H9 (cell line): ENCODE data around the gene CHL1. TPM values are rescaled to one million over a fixed set of nuclear protein-coding genes. Genes with fewer than 3 reads are reported as not detected.
"Not testable (repeated sequence)": the region's sequence is repeated elsewhere in the genome, so short reads cannot be mapped to it uniquely, and the experiment has no call there.

Source experiments
- DNase-seq: peaks from one replicate; pipeline ENCODE4 v3.0.0-alpha.2; 2017
- H2AFZ ChIP-seq: one replicate; pipeline ENCODE4 v1.6.1; 2013; ENCODE audit warnings: mild to moderate bottlenecking, low read length, control low read depth, moderate library complexity
- H2AK5ac ChIP-seq: 2 replicates; pipeline ENCODE4 v1.6.1; 2013; ENCODE audit warnings: low read length, control low read depth, mixed read lengths; ENCODE audit not compliant: insufficient read length
- H2BK120ac ChIP-seq: one replicate; pipeline ENCODE4 v1.6.1; 2013; ENCODE audit warnings: low read depth, mild to moderate bottlenecking, low read length, control low read depth, inconsistent platforms; ENCODE audit not compliant: poor library complexity, severe bottlenecking
- H2BK12ac ChIP-seq: 2 replicates; pipeline ENCODE4 v1.6.1; 2013; ENCODE audit warnings: low read length, control low read depth, mixed read lengths, low read depth; ENCODE audit not compliant: insufficient read length
- H2BK15ac ChIP-seq: 2 replicates; pipeline ENCODE4 v1.6.1; 2013; ENCODE audit warnings: low read depth, low read length, control low read depth
- H2BK20ac ChIP-seq: one replicate; pipeline ENCODE4 v1.6.1; 2013; ENCODE audit warnings: low read depth, mild to moderate bottlenecking, low read length, control low read depth, inconsistent platforms; ENCODE audit not compliant: poor library complexity, severe bottlenecking
- H2BK5ac ChIP-seq: 2 replicates; pipeline ENCODE4 v1.6.1; 2013; ENCODE audit warnings: low read length, control low read depth, mixed read lengths; ENCODE audit not compliant: insufficient read length
- H3K14ac ChIP-seq: 2 replicates; pipeline ENCODE4 v1.6.1; 2013; ENCODE audit warnings: low read length, control low read depth; ENCODE audit not compliant: insufficient read depth
- H3K18ac ChIP-seq: 2 replicates; pipeline ENCODE4 v1.6.1; 2013; ENCODE audit warnings: low read depth, mild to moderate bottlenecking, mixed read lengths, low read length, control low read depth; ENCODE audit not compliant: insufficient read length
- H3K23ac ChIP-seq: 2 replicates; pipeline ENCODE4 v1.6.1; 2013; ENCODE audit warnings: low read length, control low read depth, mixed read lengths, low read depth; ENCODE audit not compliant: insufficient read length
- H3K23me2 ChIP-seq: 2 replicates; pipeline ENCODE4 v1.6.1; 2013; ENCODE audit warnings: low read depth, mild to moderate bottlenecking, mixed read lengths, low read length, control low read depth; ENCODE audit not compliant: insufficient read length, poor library complexity, severe bottlenecking
- H3K27ac ChIP-seq: 2 replicates; pipeline ENCODE4 v1.5.1; 2013; ENCODE audit warnings: low read length, control low read depth, mixed read lengths, low read depth; ENCODE audit not compliant: insufficient read length
- H3K27me3 ChIP-seq: 2 replicates; pipeline ENCODE4 v1.6.1; 2013; ENCODE audit warnings: low read length, control low read depth, inconsistent platforms; ENCODE audit not compliant: insufficient read depth
- H3K4ac ChIP-seq: 2 replicates; pipeline ENCODE4 v1.6.1; 2013; ENCODE audit warnings: low read depth, mild to moderate bottlenecking, control low read depth, inconsistent platforms, low read length, moderate library complexity
- H3K4me1 ChIP-seq: 2 replicates; pipeline ENCODE4 v1.6.1; 2013; ENCODE audit warnings: low read length, control low read depth, inconsistent platforms; ENCODE audit not compliant: insufficient read depth
- H3K4me2 ChIP-seq: 2 replicates; pipeline ENCODE4 v1.6.1; 2013; ENCODE audit warnings: low read length, control low read depth, mixed read lengths; ENCODE audit not compliant: insufficient read length, insufficient read depth
- H3K56ac ChIP-seq: 2 replicates; pipeline ENCODE4 v1.6.1; 2013; ENCODE audit warnings: low read depth, mild to moderate bottlenecking, mixed read lengths, low read length, control low read depth; ENCODE audit not compliant: insufficient read length
- H3K79me1 ChIP-seq: 2 replicates; pipeline ENCODE4 v1.6.1; 2013; ENCODE audit warnings: low read depth, mild to moderate bottlenecking, moderate library complexity, low read length, control low read depth, inconsistent platforms; ENCODE audit not compliant: insufficient read depth, poor library complexity, severe bottlenecking
- H3K79me2 ChIP-seq: 2 replicates; pipeline ENCODE4 v1.6.1; 2013; ENCODE audit warnings: low read length, control low read depth, inconsistent platforms; ENCODE audit not compliant: insufficient read depth
- H3K9ac ChIP-seq: 2 replicates; pipeline ENCODE4 v1.6.1; 2013; ENCODE audit warnings: low read length, control low read depth, mixed read lengths; ENCODE audit not compliant: insufficient read length; ENCODE audit errors: extremely low read depth
- H3K9me3 ChIP-seq: one replicate; pipeline ENCODE4 v1.6.1; 2013; ENCODE audit warnings: low read depth, low read length, inconsistent platforms; ENCODE audit not compliant: control insufficient read depth
- H3T11ph ChIP-seq: one replicate; pipeline ENCODE4 v1.6.1; 2013; ENCODE audit warnings: mild to moderate bottlenecking, low read length, control low read depth, inconsistent platforms
- H4K20me1 ChIP-seq: one replicate; pipeline ENCODE4 v1.6.1; 2013; ENCODE audit not compliant: control insufficient read depth, insufficient read length, insufficient read depth
- H4K5ac ChIP-seq: 2 replicates; pipeline ENCODE4 v1.6.1; 2013; ENCODE audit warnings: low read depth, mild to moderate bottlenecking, mixed read lengths, low read length, control low read depth; ENCODE audit not compliant: insufficient read length
- H4K8ac ChIP-seq: replicated peaks from 2 replicates; pipeline ENCODE4 v1.6.1; 2013; ENCODE audit warnings: low read length, control low read depth, mixed read lengths, low read depth; ENCODE audit not compliant: insufficient read length
- H4K91ac ChIP-seq: 2 replicates; pipeline ENCODE4 v1.6.1; 2013; ENCODE audit warnings: low read depth, mild to moderate bottlenecking, moderate library complexity, mixed read lengths, low read length, control low read depth; ENCODE audit not compliant: insufficient read length
- H3K27ac Mint-ChIP-seq, 3 experiments: 2 replicates in 2 of 3; 3 replicates in 1 of 3; pipeline ENCODE4 v1.8.0; 2020 to 2021; ENCODE audit warnings: mixed read lengths in 3 of 3, mild to moderate bottlenecking in 1 of 3, moderate library complexity in 1 of 3
- H3K27me3 Mint-ChIP-seq: 2 replicates; pipeline ENCODE4 v1.8.0; 2021; ENCODE audit warnings: low read depth, mild to moderate bottlenecking, moderate library complexity, mixed read lengths
- H3K36me3 Mint-ChIP-seq, 3 experiments: 2 replicates in 2 of 3; 3 replicates in 1 of 3; pipeline ENCODE4 v1.8.0; 2020 to 2021; ENCODE audit warnings: low read depth in 3 of 3, mixed read lengths in 3 of 3; ENCODE audit not compliant: insufficient read depth in 1 of 3
- H3K4me1 Mint-ChIP-seq, 2 experiments: 2 replicates each; pipeline ENCODE4 v1.8.0; 2020; ENCODE audit warnings: mixed read lengths in 2 of 2
- H3K4me3 Mint-ChIP-seq, 2 experiments: 2 replicates in 1 of 2; 3 replicates in 1 of 2; pipeline ENCODE4 v1.8.0; 2020 to 2021; ENCODE audit warnings: mild to moderate bottlenecking in 2 of 2, mixed read lengths in 2 of 2, moderate library complexity in 1 of 2
- H3K9me3 Mint-ChIP-seq, 2 experiments: 2 replicates in 1 of 2; 3 replicates in 1 of 2; pipeline ENCODE4 v1.8.0; 2020; ENCODE audit warnings: mild to moderate bottlenecking in 2 of 2, mixed read lengths in 2 of 2, moderate library complexity in 1 of 2
- WGBS: extraction: QIAGEN DNeasy Blood & Tissue Kit; methylation state at CpG from one replicate; pipeline ENCODE4 v1.1.7; 2013; ENCODE audit warnings: missing lambda C conversion rate, low lambda C conversion rate, mixed read lengths; ENCODE audit not compliant: insufficient read length; ENCODE audit errors: extremely low coverage; 5-methylcytosine and 5-hydroxymethylcytosine counted together
- total RNA-seq: library from RNA; stranded (reverse); gene quantifications from 2 replicates; pipeline ENCODE4 v1.2.1, GENCODE V29; 2021
- TF ChIP-seq, protein P1 (sequence below): fragments of 200-600 bp; sonication (generic); conservative IDR thresholded peaks from 3 replicates; pipeline ENCODE4 v1.8.0; 2021; ENCODE audit warnings: antibody characterized with exemption, mild to moderate bottlenecking

Gene CHL1
- total RNA-seq, 1 experiment from 2014 or later = not detected

DNA sequence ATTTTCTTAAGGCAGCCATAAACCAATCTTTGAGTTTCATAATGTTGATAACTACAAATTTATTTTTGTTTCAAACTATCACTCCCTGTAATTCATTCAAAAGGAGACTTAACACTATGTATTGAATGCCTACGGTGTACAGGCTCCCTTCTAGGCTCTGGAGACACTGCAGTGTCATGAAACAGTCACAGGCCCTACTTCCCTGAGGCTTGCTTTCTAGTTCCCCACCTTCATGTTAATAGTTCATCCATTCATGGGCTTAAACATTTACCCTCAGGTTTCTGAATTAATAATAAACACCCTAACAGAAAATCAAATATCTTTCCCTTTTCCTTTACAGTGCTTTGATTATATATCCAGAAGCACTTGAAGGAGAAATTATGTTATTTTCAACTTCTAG lies 168.7 kb downstream of the CHL1 start:
- no peaks in the 10 kb centered on the region for H3K4me1 ChIP-seq
- Mint-ChIP-seq H3K27me3 (peaks cover 6% of the 10 kb centered on the region), H3K36me3 (peaks cover 2 to 5% (median 4%) of the 10 kb centered on the region in 3 experiments; a peak in 4 of 7 replicates), H3K4me1 (no peaks in the 10 kb centered on the region), H3K9me3 (peaks cover 17 to 19% of the 10 kb centered on the region in 2 experiments), H3K27ac (no peak overlapping the region), H3K4me3 (no peak overlapping the region)
- no peak overlapping the region for H3K4me2 ChIP-seq
- H2BK15ac ChIP-seq = no peak overlapping the region
- H3K9ac ChIP-seq = no peak overlapping the region
- no peak overlapping the region for H3K27ac ChIP-seq
- H3K23ac ChIP-seq = no peak overlapping the region
- no peak overlapping the region for H3K18ac ChIP-seq
- H3K9me3 ChIP-seq = no peaks in the 10 kb centered on the region
- H4K91ac ChIP-seq = no peak overlapping the region
- H2AFZ ChIP-seq = no peak overlapping the region
- no CpG with 5 or more reads among the region's 1 CpG for WGBS
- H3K14ac ChIP-seq = no peak overlapping the region
- no peaks in the 10 kb centered on the region for H3K27me3 ChIP-seq
- no peaks in the 10 kb centered on the region for H3K79me1 ChIP-seq
- H3K4ac ChIP-seq = no peak overlapping the region
- no peak overlapping the region for H2AK5ac ChIP-seq
- no peak overlapping the region for H2BK120ac ChIP-seq
- H3K56ac ChIP-seq = no peak overlapping the region
- H3K79me2 ChIP-seq = no peaks in the 10 kb centered on the region
- H2BK12ac ChIP-seq = no peak overlapping the region
- no peak for DNase-seq
- TF ChIP-seq, protein P1, sequence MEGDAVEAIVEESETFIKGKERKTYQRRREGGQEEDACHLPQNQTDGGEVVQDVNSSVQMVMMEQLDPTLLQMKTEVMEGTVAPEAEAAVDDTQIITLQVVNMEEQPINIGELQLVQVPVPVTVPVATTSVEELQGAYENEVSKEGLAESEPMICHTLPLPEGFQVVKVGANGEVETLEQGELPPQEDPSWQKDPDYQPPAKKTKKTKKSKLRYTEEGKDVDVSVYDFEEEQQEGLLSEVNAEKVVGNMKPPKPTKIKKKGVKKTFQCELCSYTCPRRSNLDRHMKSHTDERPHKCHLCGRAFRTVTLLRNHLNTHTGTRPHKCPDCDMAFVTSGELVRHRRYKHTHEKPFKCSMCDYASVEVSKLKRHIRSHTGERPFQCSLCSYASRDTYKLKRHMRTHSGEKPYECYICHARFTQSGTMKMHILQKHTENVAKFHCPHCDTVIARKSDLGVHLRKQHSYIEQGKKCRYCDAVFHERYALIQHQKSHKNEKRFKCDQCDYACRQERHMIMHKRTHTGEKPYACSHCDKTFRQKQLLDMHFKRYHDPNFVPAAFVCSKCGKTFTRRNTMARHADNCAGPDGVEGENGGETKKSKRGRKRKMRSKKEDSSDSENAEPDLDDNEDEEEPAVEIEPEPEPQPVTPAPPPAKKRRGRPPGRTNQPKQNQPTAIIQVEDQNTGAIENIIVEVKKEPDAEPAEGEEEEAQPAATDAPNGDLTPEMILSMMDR = no peak
- no peak overlapping the region for H4K8ac ChIP-seq
- no peak overlapping the region for H2BK20ac ChIP-seq
- no peak overlapping the region for H3T11ph ChIP-seq
- H2BK5ac ChIP-seq = no peak overlapping the region
- no peak overlapping the region for H4K5ac ChIP-seq
- H3K23me2 ChIP-seq = no peaks in the 10 kb centered on the region
- H4K20me1 ChIP-seq = no peaks in the 10 kb centered on the region

DNA sequence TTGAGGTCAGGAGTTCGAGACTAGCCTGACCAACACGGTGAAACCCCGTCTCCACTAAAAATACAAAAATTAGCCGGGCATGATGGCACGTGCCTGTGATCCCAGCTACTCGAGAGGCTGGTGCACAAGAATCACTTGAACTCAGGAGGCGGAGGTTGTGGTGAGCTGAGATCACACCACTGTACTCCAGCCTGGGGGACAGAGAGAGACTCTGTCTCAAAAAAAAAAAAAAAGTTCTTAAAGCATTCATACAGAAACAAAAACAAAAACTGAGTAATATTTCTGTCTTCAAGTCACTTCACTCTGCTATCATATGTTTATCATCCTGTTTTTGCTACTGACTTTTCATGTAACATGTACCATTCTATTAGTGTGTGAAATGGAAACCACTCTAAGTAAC lies 169.7 kb downstream of the CHL1 start:
- not testable (repeated sequence) for H3K18ac ChIP-seq, H3K4me3 Mint-ChIP-seq, H3K27me3 Mint-ChIP-seq, H2BK5ac ChIP-seq, H2AK5ac ChIP-seq, DNase-seq, H3K4me1 ChIP-seq, H3K27me3 ChIP-seq, H3K36me3 Mint-ChIP-seq, H3K27ac ChIP-seq, H2BK120ac ChIP-seq, H4K8ac ChIP-seq, H2BK20ac ChIP-seq, H3K9ac ChIP-seq, H4K5ac ChIP-seq, H3K4ac ChIP-seq, H3K27ac Mint-ChIP-seq, H2AFZ ChIP-seq, H4K20me1 ChIP-seq, H3K23ac ChIP-seq, H3K14ac ChIP-seq, H3K23me2 ChIP-seq, H2BK12ac ChIP-seq, H3K4me2 ChIP-seq, H4K91ac ChIP-seq, H2BK15ac ChIP-seq, H3K9me3 ChIP-seq, H3K79me1 ChIP-seq, H3K79me2 ChIP-seq, H3K4me1 Mint-ChIP-seq, H3T11ph ChIP-seq, H3K56ac ChIP-seq
- no CpG with 5 or more reads among the region's 7 CpGs for WGBS
- H3K9me3 Mint-ChIP-seq = peaks cover 19 to 21% of the 10 kb centered on the region in 2 experiments
